ENCODE data around the gene ALK. TPM values are rescaled to one million over a fixed set of nuclear protein-coding genes. Genes with fewer than 3 reads are reported as not detected.

ALK gene
- total RNA-seq, 1 experiment from 2014 or later: 14.7 TPM

DNA sequence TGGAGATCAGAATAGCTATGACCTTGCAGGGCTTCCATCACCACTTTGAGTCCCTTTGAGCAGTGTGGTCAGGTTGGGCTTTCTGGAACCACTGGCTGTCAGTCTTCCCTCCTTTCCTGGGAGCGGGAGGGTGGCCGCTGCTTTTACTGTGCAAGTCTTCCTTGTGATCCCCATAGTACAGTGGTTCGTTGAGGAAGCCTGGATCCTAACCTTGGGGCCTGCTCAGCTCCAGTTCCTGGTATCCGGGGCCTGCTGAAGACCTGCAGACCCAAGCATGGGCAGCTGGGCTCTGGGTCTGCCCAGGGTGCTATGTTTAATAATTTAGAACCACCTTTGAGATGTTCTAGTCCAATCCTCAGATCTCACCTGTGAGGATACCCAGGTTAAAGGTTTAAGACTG is 702.0 kb downstream of the ALK start:
- H3K27me3 ChIP-seq (replicated peaks; ENCODE audit: insufficient read depth, low read depth, low read length, poor library complexity): no peaks in the 10 kb centered on the region
- H3K27ac ChIP-seq (ENCODE audit: low read depth, low read length, poor library complexity, severe bottlenecking): no peak overlapping the region
- intact Hi-C loops (cut with micrococcal nuclease; ENCODE audit: unreplicated experiment): no loop called here
- DNase-seq (ENCODE audit: low spot score): no peak
- ChIA-PET CTCF (no interaction called here), POLR2A (ENCODE audit: low non-redundant PET) (no interaction called here)
- H3K9me3 ChIP-seq (ENCODE audit: low read depth, low read length, poor library complexity, severe bottlenecking): no peaks in the 10 kb centered on the region
- peaks cover 9% of the 10 kb centered on the region for H3K4me1 ChIP-seq (ENCODE audit: insufficient read depth, low read length, poor library complexity, severe bottlenecking)
- no peaks in the 10 kb centered on the region for H3K36me3 ChIP-seq (ENCODE audit: insufficient read depth, low read length, poor library complexity, severe bottlenecking)
- no TSS peak for BruUV-seq (replicated peaks)
- no peak overlapping the region for H3K4me3 ChIP-seq (ENCODE audit: low read depth, low read length, poor library complexity, severe bottlenecking)
- TF ChIP-seq, protein P1, sequence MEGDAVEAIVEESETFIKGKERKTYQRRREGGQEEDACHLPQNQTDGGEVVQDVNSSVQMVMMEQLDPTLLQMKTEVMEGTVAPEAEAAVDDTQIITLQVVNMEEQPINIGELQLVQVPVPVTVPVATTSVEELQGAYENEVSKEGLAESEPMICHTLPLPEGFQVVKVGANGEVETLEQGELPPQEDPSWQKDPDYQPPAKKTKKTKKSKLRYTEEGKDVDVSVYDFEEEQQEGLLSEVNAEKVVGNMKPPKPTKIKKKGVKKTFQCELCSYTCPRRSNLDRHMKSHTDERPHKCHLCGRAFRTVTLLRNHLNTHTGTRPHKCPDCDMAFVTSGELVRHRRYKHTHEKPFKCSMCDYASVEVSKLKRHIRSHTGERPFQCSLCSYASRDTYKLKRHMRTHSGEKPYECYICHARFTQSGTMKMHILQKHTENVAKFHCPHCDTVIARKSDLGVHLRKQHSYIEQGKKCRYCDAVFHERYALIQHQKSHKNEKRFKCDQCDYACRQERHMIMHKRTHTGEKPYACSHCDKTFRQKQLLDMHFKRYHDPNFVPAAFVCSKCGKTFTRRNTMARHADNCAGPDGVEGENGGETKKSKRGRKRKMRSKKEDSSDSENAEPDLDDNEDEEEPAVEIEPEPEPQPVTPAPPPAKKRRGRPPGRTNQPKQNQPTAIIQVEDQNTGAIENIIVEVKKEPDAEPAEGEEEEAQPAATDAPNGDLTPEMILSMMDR (conservative IDR thresholded peaks at IDR 0.05; ENCODE audit: low read depth, low read length): no peak

DNA sequence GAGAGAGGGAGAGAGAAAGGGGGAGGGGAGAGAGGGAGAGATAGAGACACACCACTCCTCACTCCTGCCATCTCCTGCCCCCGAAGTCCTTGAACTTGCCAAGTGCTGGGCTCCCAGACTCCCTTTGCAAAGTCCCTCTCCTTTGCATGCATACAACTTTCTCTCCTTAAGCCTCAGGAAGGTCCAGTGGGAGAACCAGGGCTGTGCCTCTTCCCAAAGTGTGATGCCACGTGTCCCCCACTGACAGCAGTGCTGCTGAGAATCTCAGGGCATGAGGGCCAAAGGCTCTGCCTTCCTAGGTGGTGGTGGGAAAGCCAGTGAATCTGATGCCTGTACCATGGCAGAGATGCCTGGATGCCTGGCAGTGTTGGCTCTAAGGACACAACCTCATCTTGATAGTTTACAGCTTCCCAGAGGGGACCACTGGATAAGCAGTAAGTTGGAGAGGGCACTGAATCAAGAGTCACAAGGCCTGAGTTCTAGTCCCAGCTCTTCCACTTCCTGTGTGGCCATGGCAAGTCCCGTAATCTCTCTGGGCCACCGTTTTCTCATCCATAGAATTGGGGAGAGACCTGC is 702.7 kb downstream of the ALK start:
- CTCF ChIA-PET: no interaction called here
- no peak overlapping the region for H3K27ac ChIP-seq (ENCODE audit: low read depth, low read length, poor library complexity, severe bottlenecking)
- DNase-seq (ENCODE audit: low spot score): no peak
- no TSS peak for BruUV-seq (replicated peaks)
- no peak overlapping the region for H3K4me3 ChIP-seq (ENCODE audit: low read depth, low read length, poor library complexity, severe bottlenecking)
- POLR2A ChIA-PET (ENCODE audit: low non-redundant PET): no interaction called here
- H3K9me3 ChIP-seq (ENCODE audit: low read depth, low read length, poor library complexity, severe bottlenecking): no peaks in the 10 kb centered on the region
- peaks cover 2% of the 10 kb centered on the region for H3K4me1 ChIP-seq (ENCODE audit: insufficient read depth, low read length, poor library complexity, severe bottlenecking)
- H3K27me3 ChIP-seq (replicated peaks; ENCODE audit: insufficient read depth, low read depth, low read length, poor library complexity): no peaks in the 10 kb centered on the region
- no peak for TF ChIP-seq EZH2 (IDR thresholded peaks at IDR 0.05; ENCODE audit: borderline replicate concordance, low read depth, low read length, poor library complexity, severe bottlenecking)
- TF ChIP-seq, protein P1 (conservative IDR thresholded peaks at IDR 0.05; ENCODE audit: low read depth, low read length): no peak
- no peaks in the 10 kb centered on the region for H3K36me3 ChIP-seq (ENCODE audit: insufficient read depth, low read length, poor library complexity, severe bottlenecking)
- intact Hi-C loops (cut with micrococcal nuclease; ENCODE audit: unreplicated experiment): no loop called here

DNA sequence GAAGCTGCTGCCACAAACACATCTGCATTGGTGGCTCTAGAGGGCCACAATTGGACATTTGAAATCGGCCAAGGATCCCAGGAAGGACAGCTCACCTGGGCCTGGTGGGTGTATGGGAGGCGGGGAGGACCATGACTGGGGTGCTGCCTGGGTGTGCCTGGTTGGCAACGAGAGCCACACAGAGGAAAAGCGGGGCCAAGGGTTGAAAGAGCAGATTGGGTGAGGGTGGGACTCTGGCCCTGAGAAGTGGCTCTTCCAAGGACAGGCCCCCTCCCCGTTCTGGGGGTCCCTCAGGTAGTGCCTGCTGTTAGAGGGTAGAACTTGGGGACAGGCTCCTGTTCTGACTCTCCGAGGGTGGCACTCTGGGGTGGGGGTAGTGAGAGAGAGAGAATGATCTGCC is 703.3 kb downstream of the ALK start:
- TF ChIP-seq, protein P1 (conservative IDR thresholded peaks at IDR 0.05; ENCODE audit: low read depth, low read length): no peak
- TF ChIP-seq EZH2 (IDR thresholded peaks at IDR 0.05; ENCODE audit: borderline replicate concordance, low read depth, low read length, poor library complexity, severe bottlenecking): no peak
- no peak for DNase-seq (ENCODE audit: low spot score)
- intact Hi-C loops (cut with micrococcal nuclease; ENCODE audit: unreplicated experiment): no loop called here
- no TSS peak for BruUV-seq (replicated peaks)
- Histone ChIP-seq H3K36me3 (ENCODE audit: insufficient read depth, low read length, poor library complexity, severe bottlenecking) (no peaks in the 10 kb centered on the region), H3K27me3 (replicated peaks; ENCODE audit: insufficient read depth, low read depth, low read length, poor library complexity) (no peaks in the 10 kb centered on the region), H3K4me3 (ENCODE audit: low read depth, low read length, poor library complexity, severe bottlenecking) (no peak overlapping the region), H3K27ac (ENCODE audit: low read depth, low read length, poor library complexity, severe bottlenecking) (no peak overlapping the region), H3K9me3 (ENCODE audit: low read depth, low read length, poor library complexity, severe bottlenecking) (no peaks in the 10 kb centered on the region), H3K4me1 (ENCODE audit: insufficient read depth, low read length, poor library complexity, severe bottlenecking) (no peaks in the 10 kb centered on the region)
- ChIA-PET POLR2A (ENCODE audit: low non-redundant PET) (no interaction called here), CTCF (no interaction called here)

Data from A673 (cell line).